ENCODE measurements around the gene CFAP251.
"Not testable (repeated sequence)": the region's sequence is repeated elsewhere in the genome, so short reads cannot be mapped to it uniquely, and the experiment has no call there.

Gene CFAP251

GRCh38 chr12:121917950-121918678 is at the start of gene CFAP251:
Gene CFAP251 (plus strand): TSS chr12:121918592. CDS start chr12:121921306, 2,714 bp downstream.
- peak; percentile 95 to 97 for DNase-seq

GRCh38 chr12:121869229-121869628 is 49.2 kb upstream of the CFAP251 start:
- not testable (repeated sequence) for DNase-seq

DNA sequence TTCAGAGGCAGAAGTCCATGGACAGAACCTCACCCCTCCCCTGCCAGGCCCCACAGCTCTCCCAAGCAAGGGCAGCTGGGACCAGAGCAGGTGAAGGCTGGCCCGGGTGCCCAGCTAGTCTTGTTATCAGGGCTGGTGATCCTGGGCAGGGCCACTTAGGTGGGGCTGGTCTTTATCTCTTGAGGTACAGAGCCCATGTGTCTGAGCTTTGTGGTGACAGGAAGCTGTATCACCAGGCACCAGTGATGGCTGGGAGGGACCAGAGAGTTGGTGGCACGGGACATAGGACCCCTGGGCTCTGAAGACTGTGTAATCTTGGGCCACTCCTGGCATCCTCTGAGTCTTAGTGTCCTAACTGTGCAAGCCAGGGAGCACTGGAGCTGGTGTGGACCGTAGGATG is 46.9 kb upstream of the CFAP251 start:
- DNase-seq = no peak

DNA sequence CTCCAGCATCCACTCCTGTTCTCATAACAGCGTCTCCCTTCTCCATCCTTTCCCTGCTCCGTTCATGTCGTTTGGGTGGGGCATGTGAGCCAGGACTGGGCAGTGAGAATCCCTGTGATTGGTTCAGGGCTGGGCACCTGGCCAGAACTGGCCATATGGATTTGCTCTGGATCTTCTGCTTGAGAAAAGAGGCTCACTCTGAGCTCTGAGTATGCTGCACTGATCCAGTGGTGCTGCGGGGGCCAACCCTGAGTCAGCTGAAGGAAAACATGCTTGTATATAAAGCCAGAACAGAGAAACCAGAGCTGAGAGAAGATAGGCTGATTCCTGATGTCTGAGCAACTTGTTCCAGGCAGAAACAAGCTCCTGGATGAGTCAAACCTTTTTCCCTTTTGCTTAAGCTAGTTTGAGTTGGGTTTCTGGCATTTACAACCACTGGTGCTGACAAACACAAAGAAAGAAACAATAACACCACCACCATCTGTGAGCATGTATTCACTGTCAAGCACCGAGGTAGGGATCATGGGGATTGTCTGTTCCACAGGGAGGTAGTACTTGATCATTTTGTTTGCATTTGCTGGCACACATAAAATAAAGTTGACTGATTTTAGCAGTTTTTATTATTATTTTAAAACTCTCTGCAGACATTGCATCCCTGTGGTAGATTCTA is 45.7 kb upstream of the CFAP251 start:
- DNase-seq = no peak

- no peak for DNase-seq
Measured at GRCh38 chr12:121873216-121873569, 45.2 kb upstream of the CFAP251 start.

DNA sequence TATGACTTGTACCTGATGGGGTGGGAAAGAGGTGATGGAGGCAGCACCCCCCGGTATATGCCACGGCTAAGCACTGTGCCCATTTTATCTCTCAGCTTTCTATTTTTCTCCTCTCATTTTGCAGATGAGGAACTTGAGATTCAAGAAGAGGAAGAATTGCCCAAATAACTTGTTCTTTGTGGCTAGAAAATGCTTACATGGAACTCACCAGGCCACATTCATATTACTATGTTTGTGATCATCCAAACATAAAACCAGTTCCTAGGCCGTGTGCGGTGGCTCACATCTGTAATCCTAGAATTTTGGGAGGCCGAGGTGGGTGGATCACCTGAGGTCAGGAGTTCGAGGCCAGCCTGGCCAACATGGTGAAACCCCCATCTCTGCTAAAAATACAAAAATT is 44.3 kb upstream of the CFAP251 start:
- DNase-seq = no peak

GRCh38 chr12:121875582-121875981 is 42.8 kb upstream of the CFAP251 start:
- no peak for DNase-seq

DNA sequence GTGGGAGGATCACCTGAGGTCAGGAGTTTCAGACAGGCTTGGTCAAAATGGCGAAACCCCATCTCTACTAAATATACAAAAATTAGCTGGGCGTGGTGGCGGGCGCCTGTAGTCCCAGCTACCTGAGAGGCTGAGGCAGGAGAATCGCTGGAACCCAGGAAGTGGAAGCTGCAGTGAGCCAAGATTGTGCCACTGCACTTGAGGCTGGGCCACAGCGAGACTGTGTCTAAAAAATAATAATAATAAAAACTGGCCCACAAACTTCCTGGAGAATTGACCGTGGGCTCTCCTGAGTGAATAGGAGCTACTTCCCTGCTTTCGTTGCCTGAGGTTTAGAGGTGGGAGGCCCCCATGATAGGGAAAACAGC is 42.3 kb upstream of the CFAP251 start:
- DNase-seq = not testable (repeated sequence)

- DNase-seq = no peak
Measured at GRCh38 chr12:121883315-121883660, 35.1 kb upstream of the CFAP251 start.

DNA sequence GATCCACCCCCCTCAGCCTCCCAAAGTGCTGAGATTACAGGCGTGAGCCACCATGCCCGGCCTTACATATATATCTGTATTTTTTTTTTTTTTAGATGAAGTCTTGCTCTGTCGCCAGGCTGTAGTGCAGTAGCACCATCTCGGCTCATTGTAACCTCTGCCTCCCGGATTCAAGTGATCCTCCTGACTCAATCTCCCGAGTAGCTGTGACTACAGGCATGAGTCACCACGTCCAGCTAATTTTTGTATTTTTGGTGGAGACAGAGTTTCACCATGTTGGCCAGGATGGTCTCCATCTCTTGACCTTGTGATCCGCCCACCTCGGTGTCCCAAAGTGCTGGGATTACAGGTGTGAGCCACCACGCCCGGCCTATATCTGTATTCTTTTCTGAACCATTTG is 33.3 kb upstream of the CFAP251 start:
- DNase-seq = not testable (repeated sequence)

- DNase-seq = no peak
Measured at GRCh38 chr12:121888083-121888477, 30.3 kb upstream of the CFAP251 start.

DNA sequence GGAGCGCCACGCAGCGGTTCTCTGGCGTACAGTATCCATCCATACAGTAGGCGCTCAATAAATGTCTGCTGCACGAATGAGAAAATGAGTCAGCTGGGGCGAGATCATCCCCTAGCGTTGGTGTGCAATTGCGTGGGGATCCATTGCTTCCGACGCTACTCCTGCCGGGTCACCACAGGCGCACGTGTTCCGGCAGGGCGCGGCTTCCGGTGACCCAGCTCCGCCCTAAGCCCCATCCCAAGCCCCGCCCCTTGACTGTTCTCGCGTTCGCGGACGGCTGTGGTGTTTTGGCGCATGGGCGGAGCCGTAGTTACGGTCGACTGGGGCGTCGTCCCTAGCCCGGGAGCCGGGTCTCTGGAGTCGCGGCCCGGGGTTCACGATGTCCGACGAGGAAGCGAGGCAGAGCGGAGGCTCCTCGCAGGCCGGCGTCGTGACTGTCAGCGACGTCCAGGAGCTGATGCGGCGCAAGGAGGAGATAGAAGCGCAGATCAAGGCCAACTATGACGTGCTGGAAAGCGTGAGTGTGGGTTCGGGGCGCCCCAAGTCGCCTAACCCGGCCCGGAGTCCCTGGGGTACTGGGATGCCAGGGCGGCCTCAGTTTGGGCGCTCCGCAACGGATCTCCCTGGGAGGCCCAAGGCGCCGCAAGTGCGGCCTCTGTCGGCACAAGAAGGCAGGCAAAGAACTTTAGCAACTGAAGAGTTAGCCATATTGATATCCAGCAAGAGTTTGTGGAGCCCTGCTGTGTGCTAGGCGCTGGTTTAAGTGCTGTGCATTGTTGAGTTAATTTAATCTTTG is 29.7 kb upstream of the CFAP251 start, which contains the start of gene PSMD9:
Gene PSMD9 (plus strand): TSS at position 313 of the 796 bp plus-strand sequence. CDS start 67 bp downstream, at position 380.
- peak; percentile 97 to 98 for DNase-seq

DNA sequence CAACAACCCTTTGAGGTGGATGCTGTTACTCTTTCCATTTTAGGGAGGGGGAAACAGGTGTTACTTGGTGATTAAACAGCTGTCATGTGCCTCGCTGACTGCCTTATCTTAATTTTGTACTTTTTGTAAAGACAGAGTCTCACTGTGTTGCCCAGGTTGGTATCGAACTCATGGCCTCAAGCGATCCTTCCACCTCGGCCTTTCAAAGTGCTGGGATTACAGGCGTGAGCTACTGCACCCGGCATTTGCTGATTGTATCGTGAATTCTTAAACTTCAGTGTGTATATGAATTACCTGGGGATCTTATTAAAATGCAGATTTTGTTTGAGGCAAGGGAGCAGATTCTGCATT is 29.1 kb upstream of the CFAP251 start:
- DNase-seq = no peak

GRCh38 chr12:121889661-121890060 is 28.7 kb upstream of the CFAP251 start:
- not testable (repeated sequence) for DNase-seq

DNA sequence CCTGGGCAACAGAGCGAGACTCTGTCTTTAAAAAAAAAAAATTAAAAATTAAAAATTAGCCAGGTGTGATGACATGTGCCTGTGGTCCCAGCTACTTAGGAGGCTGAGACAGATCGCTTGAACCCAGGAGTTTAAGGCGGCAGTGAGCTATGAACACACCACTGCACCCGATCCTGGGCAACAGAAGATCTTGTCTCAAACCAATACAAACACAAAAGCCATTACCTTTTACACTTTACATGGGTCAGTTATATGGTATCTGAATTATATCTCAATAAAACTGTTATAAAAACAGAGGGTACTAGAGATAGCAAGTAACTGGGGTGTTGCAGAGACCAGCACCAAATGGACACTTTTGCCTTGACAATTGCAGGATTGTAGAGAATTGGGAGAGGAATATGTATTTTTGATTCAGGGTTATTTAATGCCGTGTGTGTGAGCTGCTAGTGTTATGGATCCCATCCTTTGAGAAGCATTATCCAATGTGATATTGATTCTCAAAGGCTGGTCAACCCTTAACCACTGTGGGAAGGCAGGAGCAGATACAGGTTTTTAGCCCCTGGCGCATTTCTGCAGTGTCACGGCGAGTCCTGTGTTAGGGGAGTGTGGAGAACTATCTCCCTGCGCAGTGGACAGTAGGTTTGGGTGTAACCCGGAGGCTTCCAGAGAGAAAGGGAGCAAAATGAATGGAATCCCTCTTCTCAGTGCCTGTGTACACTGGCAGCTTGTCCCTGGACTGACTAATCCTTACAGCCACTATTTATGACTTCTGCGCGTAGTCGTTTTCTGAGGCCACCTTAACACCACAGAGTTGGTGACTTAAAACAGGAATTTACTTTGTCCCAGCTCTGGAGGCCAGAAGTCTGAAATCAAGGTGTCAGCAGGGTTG is 25.5 kb upstream of the CFAP251 start:
- no peak for DNase-seq

GRCh38 chr12:121893961-121894460 is 24.4 kb upstream of the CFAP251 start:
- DNase-seq = no peak

GRCh38 chr12:121894633-121895032 is 23.8 kb upstream of the CFAP251 start:
- DNase-seq = no peak

DNA sequence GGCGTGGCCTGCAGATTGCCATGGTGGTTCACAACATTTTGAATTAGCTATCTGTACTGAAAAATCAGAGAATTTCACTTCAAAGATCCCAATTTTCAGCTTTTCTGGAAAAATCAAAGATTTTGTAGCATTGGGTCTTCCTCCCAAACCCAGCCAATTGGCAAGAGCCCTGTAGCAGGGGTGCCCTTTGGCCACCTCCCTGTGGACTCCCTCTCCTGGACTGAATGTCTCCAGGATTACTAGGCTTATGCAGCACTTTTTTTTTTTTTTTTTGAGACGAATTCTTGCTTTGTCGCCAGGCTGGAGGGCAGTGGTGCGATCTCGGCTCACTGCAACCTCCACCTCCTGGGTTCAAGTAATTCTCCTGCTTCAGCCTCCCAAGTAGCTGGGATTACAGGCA is 20.1 kb upstream of the CFAP251 start:
- no peak for DNase-seq

- no peak for DNase-seq
Measured at GRCh38 chr12:121899590-121899989, 18.8 kb upstream of the CFAP251 start.

GRCh38 chr12:121903202-121903601 is 15.2 kb upstream of the CFAP251 start:
- no peak for DNase-seq

- no peak for DNase-seq
Measured at GRCh38 chr12:121905746-121906145, 12.6 kb upstream of the CFAP251 start.

GRCh38 chr12:121908702-121909101 is 9.7 kb upstream of the CFAP251 start:
- DNase-seq = no peak

All from CD4-positive, alpha-beta T cell treated with Interleukin-1 beta for 1 hour (primary cell).